Smooth muscle cell (in vitro differentiated cells): Measurements from ENCODE around the gene CPD. TPM values are rescaled to one million over a fixed set of nuclear protein-coding genes. Genes with fewer than 3 reads are reported as not detected.

Experiments used
- DNase-seq: peaks from one replicate; lab custom pipeline; 2025; ENCODE audit not compliant: unreplicated experiment; lab: John Stamatoyannopoulos, UW
- H2AFZ ChIP-seq: fragments of 200-600 bp; sonication (generic); 2 replicates; pipeline ENCODE4 v1.6.0; 2016; ENCODE audit warnings: antibody characterized with exemption, low read depth, mild to moderate bottlenecking
- H3F3A ChIP-seq: fragments of 200-600 bp; sonication (generic); 2 replicates; pipeline ENCODE4 v1.6.0; 2017; ENCODE audit warnings: antibody characterized with exemption, low read depth
- H3K27ac ChIP-seq: fragments of 200-600 bp; sonication (generic); 2 replicates; pipeline ENCODE4 v1.5.1; 2016; ENCODE audit warnings: low read depth, mild to moderate bottlenecking
- H3K27me3 ChIP-seq: fragments of 200-600 bp; sonication (generic); 2 replicates; pipeline ENCODE4 v1.6.1; 2016; ENCODE audit warnings: low read depth, mild to moderate bottlenecking
- H3K36me3 ChIP-seq: fragments of 200-600 bp; sonication (generic); 2 replicates; pipeline ENCODE4 v1.5.1; 2016; ENCODE audit warnings: low read depth
- H3K4me1 ChIP-seq: fragments of 200-600 bp; sonication (generic); 2 replicates; pipeline ENCODE4 v1.5.1; 2016; ENCODE audit warnings: low read depth
- H3K4me2 ChIP-seq: fragments of 200-600 bp; sonication (generic); 2 replicates; pipeline ENCODE4 v1.6.0; 2016; ENCODE audit warnings: mild to moderate bottlenecking
- H3K4me3 ChIP-seq: fragments of 200-600 bp; sonication (generic); 2 replicates; pipeline ENCODE4 v1.5.1; 2016; ENCODE audit warnings: mild to moderate bottlenecking
- H3K79me2 ChIP-seq: fragments of 200-600 bp; sonication (generic); 2 replicates; pipeline ENCODE4 v1.6.0; 2016; ENCODE audit warnings: low read depth, mild to moderate bottlenecking
- H3K9ac ChIP-seq: fragments of 200-600 bp; sonication (generic); 2 replicates; pipeline ENCODE4 v1.6.0; 2016; ENCODE audit warnings: low read depth
- H3K9me3 ChIP-seq: fragments of 200-600 bp; sonication (generic); replicated peaks from 2 replicates; pipeline ENCODE4 v1.5.1; 2016; ENCODE audit warnings: low read depth
- H4K20me1 ChIP-seq: fragments of 200-600 bp; sonication (generic); 2 replicates; pipeline ENCODE4 v1.6.0; 2016; ENCODE audit warnings: low read depth
- CTCF ChIP-seq: fragments of 200-600 bp; sonication (generic); IDR thresholded peaks from 2 replicates; pipeline ENCODE4 v1.5.1; 2017; ENCODE audit warnings: borderline replicate concordance, mild to moderate bottlenecking, antibody characterized with exemption; ENCODE audit not compliant: insufficient read depth, poor library complexity, severe bottlenecking
- WGBS: methylation state at CpG from one replicate; pipeline ENCODE4 v1.1.7; 2016; ENCODE audit warnings: low lambda C conversion rate; 5-methylcytosine and 5-hydroxymethylcytosine counted together
- polyA plus RNA-seq: library from polyadenylated mRNA; unstranded; fragments of >200 nt; fragmentation: Nextera tagmentation; extraction: Ambion mirVana; gene quantifications from 2 replicates; pipeline ENCODE4 v1.2.1, GENCODE V29; 2016
- total RNA-seq: library from RNA; depleted of rRNA; stranded (reverse); fragments of >200 nt; gene quantifications from 2 replicates; pipeline ENCODE4 v1.2.3, GENCODE V29; 2014

CPD gene
- total and polyA plus RNA-seq, 2 experiments from 2014 or later = 16.8 to 68.5 TPM

- 95% methylated on average over 4 of the region's 4 CpGs for WGBS
- Histone ChIP-seq H3K4me3 (no peak overlapping the region), H3K36me3 (peaks cover 6% of the 10 kb centered on the region), H3K4me2 (no peak overlapping the region), H3K4me1 (no peaks in the 10 kb centered on the region), H2AFZ (no peak overlapping the region), H3K9ac (no peak overlapping the region), H3K9me3 (no peaks in the 10 kb centered on the region), H4K20me1 (no peaks in the 10 kb centered on the region), H3F3A (no peaks in the 10 kb centered on the region), H3K79me2 (peaks cover 4% of the 10 kb centered on the region), H3K27me3 (no peaks in the 10 kb centered on the region), H3K27ac (no peak overlapping the region)
- no peak for DNase-seq
- TF ChIP-seq CTCF = no peak
Observed at GRCh38 chr17:30449480-30449879, 70.8 kb downstream of the CPD start.

GRCh38 chr17:30450125-30451027 lies 71.6 kb downstream of the CPD start:
- Histone ChIP-seq H3K9ac (no peak overlapping the region), H3K4me2 (no peak overlapping the region), H3K27ac (no peak overlapping the region), H4K20me1 (no peaks in the 10 kb centered on the region), H3K4me3 (no peak overlapping the region), H3K27me3 (no peaks in the 10 kb centered on the region), H3K79me2 (peaks cover 4% of the 10 kb centered on the region), H2AFZ (no peak overlapping the region), H3K4me1 (no peaks in the 10 kb centered on the region), H3K36me3 (peaks cover 6% of the 10 kb centered on the region), H3F3A (no peaks in the 10 kb centered on the region), H3K9me3 (no peaks in the 10 kb centered on the region)
- 93% methylated on average over 12 of the region's 12 CpGs for WGBS
- no peak for DNase-seq
- no peak for TF ChIP-seq CTCF

GRCh38 chr17:30454635-30455034 lies 75.9 kb downstream of the CPD start:
- Histone ChIP-seq H3K4me2 (no peak overlapping the region), H3K79me2 (no peaks in the 10 kb centered on the region), H3F3A (no peaks in the 10 kb centered on the region), H3K9me3 (no peaks in the 10 kb centered on the region), H3K36me3 (peaks cover 4% of the 10 kb centered on the region), H3K27ac (no peak overlapping the region), H3K4me3 (no peak overlapping the region), H3K27me3 (no peaks in the 10 kb centered on the region), H2AFZ (no peak overlapping the region), H3K4me1 (no peaks in the 10 kb centered on the region), H4K20me1 (no peaks in the 10 kb centered on the region), H3K9ac (no peak overlapping the region)
- no peak for TF ChIP-seq CTCF
- DNase-seq = no peak
- 92% methylated on average over 4 of the region's 4 CpGs for WGBS
